Neural progenitor cell (in vitro differentiated cells): ENCODE measurements around the gene SGTA. TPM values are rescaled to one million over a fixed set of nuclear protein-coding genes. Genes with fewer than 3 reads are reported as not detected.

Experiments used
- DNase-seq: peaks from one replicate; pipeline ENCODE4 v3.0.0-alpha.2; 2016; ENCODE audit warnings: low spot score
- H2AFZ ChIP-seq: fragments of 200-600 bp; sonication (generic); replicated peaks from 2 replicates; pipeline ENCODE4 v1.6.1; 2016; ENCODE audit warnings: antibody characterized with exemption
- H3F3A ChIP-seq: fragments of 200-600 bp; sonication (generic); 2 replicates; pipeline ENCODE4 v1.6.1; 2016; ENCODE audit warnings: antibody characterized with exemption, low read depth
- H3K27ac ChIP-seq: fragments of 200-600 bp; sonication (generic); 2 replicates; pipeline ENCODE4 v1.5.1; 2016; ENCODE audit warnings: mild to moderate bottlenecking
- H3K27me3 ChIP-seq: fragments of 200-600 bp; sonication (generic); 2 replicates; pipeline ENCODE4 v1.6.1; 2016; ENCODE audit warnings: mild to moderate bottlenecking, moderate library complexity
- H3K36me3 ChIP-seq: fragments of 200-600 bp; sonication (generic); 2 replicates; pipeline ENCODE4 v1.5.1; 2016
- H3K4me1 ChIP-seq: fragments of 200-600 bp; sonication (generic); 2 replicates; pipeline ENCODE4 v1.6.1; 2016; ENCODE audit warnings: mixed run types
- H3K4me2 ChIP-seq: fragments of 200-600 bp; sonication (generic); 2 replicates; pipeline ENCODE4 v1.6.1; 2016
- H3K4me3 ChIP-seq: fragments of 200-600 bp; sonication (generic); 2 replicates; pipeline ENCODE4 v1.5.1; 2016
- H3K79me2 ChIP-seq: fragments of 200-600 bp; sonication (generic); 2 replicates; pipeline ENCODE4 v1.6.1; 2016; ENCODE audit warnings: low read depth
- H3K9ac ChIP-seq: fragments of 200-600 bp; sonication (generic); 2 replicates; pipeline ENCODE4 v1.6.1; 2016
- H3K9me3 ChIP-seq: fragments of 200-600 bp; sonication (generic); 2 replicates; pipeline ENCODE4 v1.5.1; 2016; ENCODE audit warnings: low read depth
- H4K20me1 ChIP-seq: fragments of 200-600 bp; sonication (generic); 2 replicates; pipeline ENCODE4 v1.6.1; 2016; ENCODE audit warnings: low read depth
- H3K27ac Mint-ChIP-seq: 3 replicates; pipeline ENCODE4 v1.8.0; 2021; ENCODE audit warnings: mixed read lengths
- H3K27me3 Mint-ChIP-seq: 2 replicates; pipeline ENCODE4 v1.8.0; 2022; ENCODE audit warnings: low read depth, mild to moderate bottlenecking, inconsistent platforms, moderate library complexity, mixed read lengths; ENCODE audit not compliant: insufficient read depth
- H3K36me3 Mint-ChIP-seq: 3 replicates; pipeline ENCODE4 v1.8.0; 2021; ENCODE audit warnings: mixed read lengths
- H3K4me1 Mint-ChIP-seq: 3 replicates; pipeline ENCODE4 v1.8.0; 2021; ENCODE audit warnings: mixed read lengths
- H3K4me3 Mint-ChIP-seq: 3 replicates; pipeline ENCODE4 v1.8.0; 2021; ENCODE audit warnings: mild to moderate bottlenecking, moderate library complexity, mixed read lengths
- H3K9me3 Mint-ChIP-seq: 3 replicates; pipeline ENCODE4 v1.8.0; 2020; ENCODE audit warnings: mixed read lengths
- EZH2 ChIP-seq: fragments of 200-600 bp; sonication (generic); IDR thresholded peaks from 2 replicates; pipeline ENCODE4 v1.6.1; 2017; ENCODE audit warnings: antibody characterized with exemption, mild to moderate bottlenecking, moderate library complexity
- EZH2phosphoT487 ChIP-seq: fragments of 200-600 bp; sonication (generic); IDR thresholded peaks from 2 replicates; pipeline ENCODE4 v1.6.1; 2017; ENCODE audit warnings: antibody characterized with exemption
- total RNA-seq: library from RNA; depleted of rRNA; stranded (reverse); fragments of >200 nt; gene quantifications from 2 replicates; pipeline ENCODE4 v1.2.3, GENCODE V29; 2015; ENCODE audit warnings: low replicate concordance
- TF ChIP-seq, protein P1 (sequence below): fragments of 200-600 bp; sonication (generic); IDR thresholded peaks from 2 replicates; pipeline ENCODE4 v1.5.1; 2017; ENCODE audit warnings: antibody characterized with exemption, mild to moderate bottlenecking

The SGTA gene
- total RNA-seq, 1 donor from 2014 or later = 30.9 TPM

DNA sequence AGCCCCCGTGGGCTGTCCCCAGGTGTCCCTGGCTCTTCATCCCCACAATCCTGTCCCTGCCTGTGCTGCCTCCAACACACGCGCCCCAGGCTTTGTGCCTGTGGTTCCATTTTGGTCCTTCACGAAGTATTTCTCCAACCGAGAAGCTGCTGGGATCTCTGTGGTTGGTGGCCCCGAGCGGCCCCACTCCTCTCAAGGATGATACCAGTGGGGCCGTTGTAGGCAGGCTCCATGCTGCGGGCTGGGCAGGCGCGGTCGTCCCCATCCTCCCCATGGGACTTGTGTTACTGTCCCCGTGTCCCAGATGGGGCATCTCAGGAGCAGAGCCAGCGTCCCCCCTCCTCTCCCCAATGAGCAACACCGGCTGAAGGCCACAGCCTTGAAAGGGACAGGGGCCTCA is 32.9 kb upstream of the SGTA start:
- no peaks in the 10 kb centered on the region for H3K4me1 ChIP-seq
- TF ChIP-seq EZH2phosphoT487 (no peak), EZH2 (no peak)
- TF ChIP-seq, protein P1, sequence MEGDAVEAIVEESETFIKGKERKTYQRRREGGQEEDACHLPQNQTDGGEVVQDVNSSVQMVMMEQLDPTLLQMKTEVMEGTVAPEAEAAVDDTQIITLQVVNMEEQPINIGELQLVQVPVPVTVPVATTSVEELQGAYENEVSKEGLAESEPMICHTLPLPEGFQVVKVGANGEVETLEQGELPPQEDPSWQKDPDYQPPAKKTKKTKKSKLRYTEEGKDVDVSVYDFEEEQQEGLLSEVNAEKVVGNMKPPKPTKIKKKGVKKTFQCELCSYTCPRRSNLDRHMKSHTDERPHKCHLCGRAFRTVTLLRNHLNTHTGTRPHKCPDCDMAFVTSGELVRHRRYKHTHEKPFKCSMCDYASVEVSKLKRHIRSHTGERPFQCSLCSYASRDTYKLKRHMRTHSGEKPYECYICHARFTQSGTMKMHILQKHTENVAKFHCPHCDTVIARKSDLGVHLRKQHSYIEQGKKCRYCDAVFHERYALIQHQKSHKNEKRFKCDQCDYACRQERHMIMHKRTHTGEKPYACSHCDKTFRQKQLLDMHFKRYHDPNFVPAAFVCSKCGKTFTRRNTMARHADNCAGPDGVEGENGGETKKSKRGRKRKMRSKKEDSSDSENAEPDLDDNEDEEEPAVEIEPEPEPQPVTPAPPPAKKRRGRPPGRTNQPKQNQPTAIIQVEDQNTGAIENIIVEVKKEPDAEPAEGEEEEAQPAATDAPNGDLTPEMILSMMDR = no peak
- Mint-ChIP-seq H3K27ac (no peak overlapping the region), H3K9me3 (peaks cover 2% of the 10 kb centered on the region), H3K4me3 (no peak overlapping the region), H3K27me3 (peaks cover 6% of the 10 kb centered on the region), H3K36me3 (peaks cover 2% of the 10 kb centered on the region), H3K4me1 (peaks cover 2% of the 10 kb centered on the region)
- H3K36me3 ChIP-seq = no peaks in the 10 kb centered on the region
- H3K79me2 ChIP-seq = peaks cover 2% of the 10 kb centered on the region
- no peak overlapping the region for H3K4me3 ChIP-seq
- H3K27ac ChIP-seq = no peak overlapping the region
- DNase-seq = no peak
- H3K9ac ChIP-seq = no peak overlapping the region
- no peaks in the 10 kb centered on the region for H3K27me3 ChIP-seq
- H3F3A ChIP-seq = no peaks in the 10 kb centered on the region
- H2AFZ ChIP-seq = no peak overlapping the region
- no peak overlapping the region for H3K4me2 ChIP-seq
- no peaks in the 10 kb centered on the region for H3K9me3 ChIP-seq
- peaks cover 7% of the 10 kb centered on the region for H4K20me1 ChIP-seq

DNA sequence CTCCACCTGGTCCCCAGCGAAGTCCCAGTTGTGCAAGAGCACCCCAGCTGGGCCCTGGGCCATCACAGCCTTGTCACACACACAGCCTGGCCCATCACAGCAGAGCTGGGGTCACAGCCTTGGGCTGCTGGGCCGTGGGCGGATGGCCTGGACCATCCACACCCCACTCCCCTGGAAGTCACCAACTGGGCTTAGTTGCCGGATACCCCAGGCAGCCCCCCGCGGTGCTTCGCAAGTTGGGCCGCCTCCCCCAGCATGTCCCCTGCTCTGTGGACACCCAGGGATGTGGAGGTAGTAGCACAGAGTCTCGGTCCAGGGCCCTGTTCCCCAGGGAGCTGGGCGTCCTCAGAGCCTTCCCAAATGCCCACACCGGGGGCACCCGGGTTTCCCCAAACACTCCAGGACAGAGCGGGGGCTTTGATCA is 32.1 kb upstream of the SGTA start:
- no peak for TF ChIP-seq EZH2phosphoT487
- TF ChIP-seq, protein P1 = no peak
- TF ChIP-seq EZH2 = no peak
- Mint-ChIP-seq H3K4me3 (no peak overlapping the region), H3K9me3 (peaks cover under 1% of the 10 kb centered on the region)

DNA sequence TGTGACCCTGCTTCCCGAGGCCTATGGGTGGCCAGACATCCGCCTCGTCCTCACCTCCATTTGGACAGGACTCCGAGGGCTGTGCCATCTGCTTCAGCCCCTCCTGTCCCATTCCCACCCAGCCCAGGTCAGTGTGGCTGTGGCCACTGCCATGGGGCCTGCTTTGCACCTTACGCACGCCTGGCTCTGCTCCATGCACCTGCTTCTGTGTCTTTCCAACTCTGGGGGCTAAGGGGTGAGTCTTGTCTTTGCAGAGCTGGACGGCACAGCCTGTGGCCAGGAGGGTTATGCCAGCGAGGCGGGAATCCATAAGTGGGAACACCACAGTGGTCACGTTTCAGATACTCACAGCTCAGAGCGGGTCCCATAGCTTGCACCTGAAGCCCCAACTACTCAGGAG is 31.4 kb upstream of the SGTA start:
- no peak overlapping the region for H3K9ac ChIP-seq
- peaks cover 3% of the 10 kb centered on the region for H3K27me3 Mint-ChIP-seq
- peaks cover 7% of the 10 kb centered on the region for H4K20me1 ChIP-seq
- no peaks in the 10 kb centered on the region for H3K9me3 Mint-ChIP-seq
- no peak overlapping the region for H2AFZ ChIP-seq
- no peaks in the 10 kb centered on the region for H3F3A ChIP-seq
- H3K79me2 ChIP-seq = no peaks in the 10 kb centered on the region
- no peaks in the 10 kb centered on the region for H3K9me3 ChIP-seq
- H3K4me2 ChIP-seq = no peak overlapping the region
- H3K27me3 ChIP-seq = no peaks in the 10 kb centered on the region
- H3K36me3 ChIP-seq = no peaks in the 10 kb centered on the region
- DNase-seq = no peak
- no peaks in the 10 kb centered on the region for H3K4me1 ChIP-seq
- H3K4me3 Mint-ChIP-seq = no peak overlapping the region
- no peak overlapping the region for H3K4me3 ChIP-seq
- peaks cover 2% of the 10 kb centered on the region for H3K36me3 Mint-ChIP-seq
- H3K27ac Mint-ChIP-seq = peak overlapping the region; percentile 74
- H3K4me1 Mint-ChIP-seq = no peaks in the 10 kb centered on the region
- no peak overlapping the region for H3K27ac ChIP-seq
- TF ChIP-seq, protein P1 = no peak
- no peak for TF ChIP-seq EZH2
- TF ChIP-seq EZH2phosphoT487 = no peak

More for the DNA sequence above, 32.1 kb upstream of the SGTA start:
- Histone ChIP-seq H4K20me1 (peaks cover 7% of the 10 kb centered on the region), H3F3A (no peaks in the 10 kb centered on the region), H3K9ac (no peak overlapping the region), H3K4me3 (no peak overlapping the region), H3K79me2 (no peaks in the 10 kb centered on the region), H3K36me3 (no peaks in the 10 kb centered on the region), H3K4me1 (no peaks in the 10 kb centered on the region), H3K4me2 (no peak overlapping the region), H3K27ac (no peak overlapping the region), H3K9me3 (no peaks in the 10 kb centered on the region), H2AFZ (no peak overlapping the region), H3K27me3 (no peaks in the 10 kb centered on the region)
- Mint-ChIP-seq H3K27me3 (peaks cover 3% of the 10 kb centered on the region), H3K36me3 (peaks cover 2% of the 10 kb centered on the region), H3K4me1 (peaks cover under 1% of the 10 kb centered on the region), H3K27ac (no peak overlapping the region)
- no peak for DNase-seq
